GM10266 (cell line): ENCODE results near the gene SPECC1L.

Experiments
- DNase-seq: peaks from one replicate; pipeline ENCODE4 v3.0.0; 2012; ENCODE audit errors: extremely low spot score
- TF ChIP-seq, protein P1 (sequence below): IDR thresholded peaks from 2 replicates; pipeline ENCODE4 v1.5.1; 2012; ENCODE audit warnings: mild to moderate bottlenecking, low read depth; ENCODE audit not compliant: control insufficient read depth, insufficient read depth; ENCODE audit errors: missing control alignments

SPECC1L gene

DNA sequence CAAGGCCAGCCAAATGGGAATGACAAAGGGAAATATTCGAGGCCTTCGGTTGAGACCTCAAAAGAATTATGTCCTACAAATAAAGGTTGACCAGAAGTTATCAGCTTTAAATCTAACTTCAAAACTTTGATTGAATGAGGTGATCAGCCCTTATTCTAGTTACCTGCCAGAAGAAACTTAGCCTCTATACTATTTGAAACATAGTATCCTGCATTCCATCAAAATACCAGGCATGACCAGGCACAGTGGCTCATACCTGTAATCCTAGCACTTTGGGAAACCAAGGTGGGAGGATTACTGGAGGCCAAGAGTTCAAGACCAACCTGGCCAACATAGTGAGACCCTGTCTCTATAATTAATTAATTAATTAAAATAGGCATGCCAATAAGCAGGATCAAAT is 112.4 kb downstream of the SPECC1L start:
- DNase-seq: no peak

DNA sequence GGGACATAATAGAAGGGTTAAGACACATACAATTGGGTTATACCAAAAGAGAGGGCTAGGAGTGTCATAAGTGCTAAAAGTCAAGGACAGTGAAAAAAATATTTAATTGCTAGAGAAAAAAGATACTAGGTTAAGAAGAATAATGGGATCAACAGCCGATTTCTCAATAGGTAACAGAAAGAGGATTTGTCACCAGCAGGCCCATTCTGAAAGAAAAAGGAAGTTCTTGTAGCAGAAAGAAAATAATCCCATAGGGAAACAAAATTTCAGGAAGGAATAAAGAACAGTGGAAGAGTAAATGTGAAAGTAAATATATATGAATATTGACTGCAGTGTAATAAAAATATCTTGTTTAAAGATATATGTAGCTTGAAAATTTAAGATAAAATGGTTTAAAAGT is 113.5 kb downstream of the SPECC1L start:
- TF ChIP-seq, protein P1, sequence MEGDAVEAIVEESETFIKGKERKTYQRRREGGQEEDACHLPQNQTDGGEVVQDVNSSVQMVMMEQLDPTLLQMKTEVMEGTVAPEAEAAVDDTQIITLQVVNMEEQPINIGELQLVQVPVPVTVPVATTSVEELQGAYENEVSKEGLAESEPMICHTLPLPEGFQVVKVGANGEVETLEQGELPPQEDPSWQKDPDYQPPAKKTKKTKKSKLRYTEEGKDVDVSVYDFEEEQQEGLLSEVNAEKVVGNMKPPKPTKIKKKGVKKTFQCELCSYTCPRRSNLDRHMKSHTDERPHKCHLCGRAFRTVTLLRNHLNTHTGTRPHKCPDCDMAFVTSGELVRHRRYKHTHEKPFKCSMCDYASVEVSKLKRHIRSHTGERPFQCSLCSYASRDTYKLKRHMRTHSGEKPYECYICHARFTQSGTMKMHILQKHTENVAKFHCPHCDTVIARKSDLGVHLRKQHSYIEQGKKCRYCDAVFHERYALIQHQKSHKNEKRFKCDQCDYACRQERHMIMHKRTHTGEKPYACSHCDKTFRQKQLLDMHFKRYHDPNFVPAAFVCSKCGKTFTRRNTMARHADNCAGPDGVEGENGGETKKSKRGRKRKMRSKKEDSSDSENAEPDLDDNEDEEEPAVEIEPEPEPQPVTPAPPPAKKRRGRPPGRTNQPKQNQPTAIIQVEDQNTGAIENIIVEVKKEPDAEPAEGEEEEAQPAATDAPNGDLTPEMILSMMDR: no peak
- no peak for DNase-seq

More for the DNA sequence above, 112.4 kb downstream of the SPECC1L start:
- TF ChIP-seq, protein P1: no peak

DNA sequence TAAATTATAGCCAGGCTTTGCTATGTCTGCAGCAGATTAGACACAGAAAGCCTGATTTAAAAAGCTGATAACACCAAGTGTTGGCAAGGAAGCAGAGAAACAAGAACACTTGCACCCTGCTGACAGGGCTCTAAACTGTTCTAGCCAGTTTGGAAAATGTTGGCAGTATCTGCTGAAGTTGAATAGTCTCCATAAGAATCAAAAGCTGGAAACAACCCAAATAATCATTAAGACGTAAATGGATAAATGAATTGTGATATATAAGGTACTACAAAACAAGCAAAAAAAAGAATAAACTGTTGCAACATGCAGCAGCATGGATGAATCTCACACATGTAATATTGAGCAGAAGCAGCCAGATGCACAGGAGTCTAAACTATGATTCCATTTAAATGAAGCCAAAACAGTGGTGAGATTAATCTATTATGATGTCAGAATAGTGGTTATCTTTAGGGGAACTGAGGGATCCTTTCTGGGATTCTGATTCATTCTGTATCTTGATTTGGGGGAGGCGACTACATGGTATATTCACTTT is 116.4 kb downstream of the SPECC1L start:
- TF ChIP-seq, protein P1: no peak

DNA sequence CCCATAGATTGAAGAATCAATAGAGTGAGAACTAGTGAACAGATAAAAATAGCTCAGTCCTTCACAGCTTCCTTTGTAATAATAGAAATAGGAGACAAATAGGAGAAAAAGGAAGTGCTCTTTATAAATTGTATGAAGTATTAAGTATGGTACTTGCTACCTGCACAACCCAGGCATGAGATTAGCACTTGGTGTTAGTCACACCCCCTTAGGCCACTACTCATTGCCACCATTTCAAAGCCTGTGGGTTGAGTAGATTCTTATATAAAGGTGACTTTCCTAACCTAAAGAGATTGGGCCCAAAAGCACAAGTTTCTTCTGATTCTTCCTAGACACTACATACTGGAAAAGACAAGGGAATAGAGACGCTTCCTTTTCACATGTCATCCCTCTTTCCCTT is 119.0 kb downstream of the SPECC1L start:
- TF ChIP-seq, protein P1: no peak
- no peak for DNase-seq

More for the DNA sequence above, 116.4 kb downstream of the SPECC1L start:
- no peak for DNase-seq

DNA sequence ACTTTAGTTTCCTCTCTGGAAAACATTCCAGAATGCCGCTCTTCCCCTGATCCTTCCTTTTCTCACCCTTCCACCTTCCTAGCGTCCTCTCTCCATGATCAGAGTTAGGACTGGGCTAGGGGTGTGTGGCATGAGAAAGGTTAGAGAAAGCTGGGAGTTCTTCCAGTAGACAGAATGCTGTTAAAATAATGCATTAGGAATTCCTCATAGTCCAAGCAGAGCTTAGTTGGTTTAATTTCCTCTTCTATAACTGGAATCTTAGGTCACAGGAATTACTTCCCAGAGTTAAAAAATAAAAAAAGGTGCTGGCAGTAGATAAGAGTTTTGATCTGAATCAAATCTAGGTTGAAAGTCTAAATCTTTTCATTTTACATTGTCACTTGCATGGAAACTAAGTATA is 119.5 kb downstream of the SPECC1L start:
- DNase-seq: no peak
- TF ChIP-seq, protein P1: no peak

DNA sequence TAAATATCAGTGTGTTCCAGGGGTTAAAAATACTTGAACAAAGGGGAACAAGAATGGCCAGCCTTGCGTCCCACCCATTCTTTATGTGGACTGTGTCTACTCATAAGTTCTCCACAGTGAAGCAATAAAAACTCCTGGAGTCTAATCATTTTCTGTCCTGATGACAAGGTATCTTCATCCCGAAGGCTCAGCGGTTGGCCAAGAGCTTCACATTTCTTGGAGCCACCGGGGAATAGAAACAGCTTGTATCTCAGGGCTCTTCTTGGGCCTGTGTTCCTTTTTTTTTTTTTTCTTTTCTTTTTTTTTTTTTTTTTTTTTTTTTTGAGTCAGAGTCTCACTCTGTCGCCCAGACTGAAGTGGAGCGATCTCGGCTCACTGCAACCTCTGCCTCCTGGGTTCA is 119.9 kb downstream of the SPECC1L start:
- TF ChIP-seq, protein P1: no peak
- no peak for DNase-seq

DNA sequence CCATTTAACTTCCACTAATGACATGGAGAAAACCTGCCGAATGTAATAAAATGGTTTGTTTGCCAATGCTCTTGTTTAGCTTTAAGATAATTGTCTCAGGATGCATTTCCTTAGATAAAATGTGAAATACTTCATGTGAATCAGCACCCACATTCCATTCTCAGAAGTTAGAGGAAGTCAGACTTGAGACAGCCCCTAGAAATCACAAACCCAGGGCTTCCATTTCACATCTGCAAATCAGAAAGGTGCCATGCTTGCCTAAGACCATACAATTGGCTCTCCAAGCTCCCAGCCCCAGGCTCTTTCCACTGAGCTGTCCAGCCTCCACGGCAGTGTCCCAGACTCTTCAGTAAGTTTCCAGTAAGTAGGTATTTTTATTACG is 121.2 kb downstream of the SPECC1L start:
- TF ChIP-seq, protein P1: no peak
- no peak for DNase-seq
